ENCODE data around the gene HMGN1. TPM values are rescaled to one million over a fixed set of nuclear protein-coding genes. Genes with fewer than 3 reads are reported as not detected.

HMGN1 gene
- total RNA-seq, 1 experiment from 2014 or later: 469 TPM

DNA sequence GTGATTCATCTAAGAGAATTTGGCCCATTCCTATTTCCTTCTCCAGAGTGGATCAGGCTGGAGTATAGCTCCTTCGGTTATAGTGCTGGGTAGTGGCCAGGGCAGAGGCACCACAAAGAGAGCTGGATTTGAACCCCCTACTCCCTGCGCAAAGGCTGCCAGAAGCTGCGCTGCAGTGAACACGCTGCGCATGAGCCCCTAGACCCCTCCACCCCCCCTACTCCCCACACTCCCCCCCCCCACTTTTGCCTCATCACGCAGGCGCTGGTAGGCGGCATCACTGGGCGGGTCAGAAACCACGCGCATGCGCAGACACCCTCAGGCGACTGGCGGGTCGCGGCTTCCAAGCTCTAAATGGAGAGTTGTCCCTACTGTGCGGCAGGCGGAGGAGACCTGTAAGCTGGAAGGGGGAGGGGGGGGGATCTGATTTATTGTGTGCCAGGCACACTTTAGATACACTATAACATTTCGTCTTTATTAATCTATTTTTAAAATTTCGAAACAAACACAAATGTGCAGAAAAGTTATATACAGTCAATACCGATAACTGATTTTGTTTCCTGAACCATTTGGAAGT lies 38.7 kb upstream of the HMGN1 start (continued):
- TF ChIP-seq, protein P1, sequence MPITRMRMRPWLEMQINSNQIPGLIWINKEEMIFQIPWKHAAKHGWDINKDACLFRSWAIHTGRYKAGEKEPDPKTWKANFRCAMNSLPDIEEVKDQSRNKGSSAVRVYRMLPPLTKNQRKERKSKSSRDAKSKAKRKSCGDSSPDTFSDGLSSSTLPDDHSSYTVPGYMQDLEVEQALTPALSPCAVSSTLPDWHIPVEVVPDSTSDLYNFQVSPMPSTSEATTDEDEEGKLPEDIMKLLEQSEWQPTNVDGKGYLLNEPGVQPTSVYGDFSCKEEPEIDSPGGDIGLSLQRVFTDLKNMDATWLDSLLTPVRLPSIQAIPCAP (CRISPR knock-in tag; IDR thresholded peaks at IDR 0.05): no peak
- TF ChIP-seq ZNF317 (CRISPR knock-in tag; IDR thresholded peaks at IDR 0.05; ENCODE audit: borderline replicate concordance, low read depth) (no peak), SOX15 (CRISPR knock-in tag; IDR thresholded peaks at IDR 0.05) (no peak), ZNF138 (CRISPR knock-in tag; conservative IDR thresholded peaks at IDR 0.05) (no peak), NR1H2 (CRISPR knock-in tag; IDR thresholded peaks at IDR 0.05) (no peak), NR3C1 (CRISPR knock-in tag; conservative IDR thresholded peaks at IDR 0.05; ENCODE audit: low read depth) (no peak)
- TF ChIP-seq, protein P2, sequence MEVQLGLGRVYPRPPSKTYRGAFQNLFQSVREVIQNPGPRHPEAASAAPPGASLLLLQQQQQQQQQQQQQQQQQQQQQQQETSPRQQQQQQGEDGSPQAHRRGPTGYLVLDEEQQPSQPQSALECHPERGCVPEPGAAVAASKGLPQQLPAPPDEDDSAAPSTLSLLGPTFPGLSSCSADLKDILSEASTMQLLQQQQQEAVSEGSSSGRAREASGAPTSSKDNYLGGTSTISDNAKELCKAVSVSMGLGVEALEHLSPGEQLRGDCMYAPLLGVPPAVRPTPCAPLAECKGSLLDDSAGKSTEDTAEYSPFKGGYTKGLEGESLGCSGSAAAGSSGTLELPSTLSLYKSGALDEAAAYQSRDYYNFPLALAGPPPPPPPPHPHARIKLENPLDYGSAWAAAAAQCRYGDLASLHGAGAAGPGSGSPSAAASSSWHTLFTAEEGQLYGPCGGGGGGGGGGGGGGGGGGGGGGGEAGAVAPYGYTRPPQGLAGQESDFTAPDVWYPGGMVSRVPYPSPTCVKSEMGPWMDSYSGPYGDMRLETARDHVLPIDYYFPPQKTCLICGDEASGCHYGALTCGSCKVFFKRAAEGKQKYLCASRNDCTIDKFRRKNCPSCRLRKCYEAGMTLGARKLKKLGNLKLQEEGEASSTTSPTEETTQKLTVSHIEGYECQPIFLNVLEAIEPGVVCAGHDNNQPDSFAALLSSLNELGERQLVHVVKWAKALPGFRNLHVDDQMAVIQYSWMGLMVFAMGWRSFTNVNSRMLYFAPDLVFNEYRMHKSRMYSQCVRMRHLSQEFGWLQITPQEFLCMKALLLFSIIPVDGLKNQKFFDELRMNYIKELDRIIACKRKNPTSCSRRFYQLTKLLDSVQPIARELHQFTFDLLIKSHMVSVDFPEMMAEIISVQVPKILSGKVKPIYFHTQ (CRISPR knock-in tag; IDR thresholded peaks at IDR 0.05): no peak

DNA sequence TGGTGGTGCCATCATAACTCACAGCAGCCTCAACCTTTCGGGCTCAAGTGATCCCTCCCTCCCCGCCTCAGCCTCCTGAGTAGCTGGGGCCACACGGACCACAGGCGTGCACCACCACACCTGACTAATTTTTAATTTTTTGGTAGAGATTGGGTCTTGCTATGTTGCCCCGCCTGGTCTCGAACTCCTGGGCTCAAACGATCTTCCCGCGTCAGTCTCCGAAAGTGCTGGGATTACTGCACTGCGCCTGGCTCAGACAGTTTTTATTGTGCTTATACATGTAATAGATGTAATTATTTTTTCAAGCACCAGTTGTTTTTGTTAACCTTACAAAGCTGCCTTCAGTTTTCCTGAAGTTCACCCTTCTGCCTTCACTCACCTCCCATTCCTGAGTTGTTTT lies 38.0 kb upstream of the HMGN1 start:
- no peaks in the 10 kb centered on the region for H3K9me3 Mint-ChIP-seq
- no peak for ATAC-seq

GRCh38 chr21:39386194-39386593 lies 37.3 kb upstream of the HMGN1 start:
- Mint-ChIP-seq H3K4me1 (peaks cover 30% of the 10 kb centered on the region), H3K9me3 (no peaks in the 10 kb centered on the region), H3K4me3 (no peak overlapping the region), H3K27me3 (ENCODE audit: low read depth) (no peaks in the 10 kb centered on the region), H3K36me3 (peaks cover 8% of the 10 kb centered on the region), H3K27ac (no peak overlapping the region)
- CTCF ChIA-PET: interaction anchor here (1.1 to 1.2 kb wide), 2 partner anchors 12 to 38 kb away, joined by 3 read pairs; no protein-coding TSS in a partner anchor
- POLR2A ChIA-PET: no interaction called here
- ATAC-seq (no peak), DNase-seq (ENCODE audit: low spot score) (no peak)
- TF ChIP-seq GABPB1 (CRISPR knock-in tag; IDR thresholded peaks at IDR 0.05) (no peak), CBFB (CRISPR knock-in tag; IDR thresholded peaks at IDR 0.05; ENCODE audit: low read depth) (no peak), ZNF416 (CRISPR knock-in tag; IDR thresholded peaks at IDR 0.05) (no peak), TCF7 (CRISPR knock-in tag; IDR thresholded peaks at IDR 0.05; ENCODE audit: low read depth) (no peak), ZNF219 (CRISPR knock-in tag; IDR thresholded peaks at IDR 0.05; ENCODE audit: borderline replicate concordance) (no peak), NR1H2 (CRISPR knock-in tag; IDR thresholded peaks at IDR 0.05) (no peak), SOX15 (CRISPR knock-in tag; IDR thresholded peaks at IDR 0.05) (no peak)
- TF ChIP-seq, protein P3, sequence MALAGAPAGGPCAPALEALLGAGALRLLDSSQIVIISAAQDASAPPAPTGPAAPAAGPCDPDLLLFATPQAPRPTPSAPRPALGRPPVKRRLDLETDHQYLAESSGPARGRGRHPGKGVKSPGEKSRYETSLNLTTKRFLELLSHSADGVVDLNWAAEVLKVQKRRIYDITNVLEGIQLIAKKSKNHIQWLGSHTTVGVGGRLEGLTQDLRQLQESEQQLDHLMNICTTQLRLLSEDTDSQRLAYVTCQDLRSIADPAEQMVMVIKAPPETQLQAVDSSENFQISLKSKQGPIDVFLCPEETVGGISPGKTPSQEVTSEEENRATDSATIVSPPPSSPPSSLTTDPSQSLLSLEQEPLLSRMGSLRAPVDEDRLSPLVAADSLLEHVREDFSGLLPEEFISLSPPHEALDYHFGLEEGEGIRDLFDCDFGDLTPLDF (CRISPR knock-in tag; IDR thresholded peaks at IDR 0.05): no peak

More for the DNA sequence above, 38.0 kb upstream of the HMGN1 start:
- POLR2A ChIA-PET: interaction anchor here (0.8 to 1.6 kb wide), 4 partner anchors 13 to 74 kb away, joined by 4 to 17 read pairs (median 6); partner anchors contain the start of genes BRWD1 and HMGN1
- peaks cover 14% of the 10 kb centered on the region for H3K36me3 Mint-ChIP-seq
- no peak for DNase-seq (ENCODE audit: low spot score)
- CTCF ChIA-PET: interaction anchor here (0.7 to 1.6 kb wide), 7 partner anchors 11 to 203 kb away, joined by 3 to 13 read pairs (median 7); partner anchors contain the start of genes HMGN1 and PSMG1
- peak overlapping the region; percentile 70 for H3K4me3 Mint-ChIP-seq
- peaks cover 27% of the 10 kb centered on the region for H3K4me1 Mint-ChIP-seq
- no peaks in the 10 kb centered on the region for H3K27me3 Mint-ChIP-seq (ENCODE audit: low read depth)
- TF ChIP-seq ZNF121 (CRISPR knock-in tag; IDR thresholded peaks at IDR 0.05) (peak; percentile 99), NFE2L1 (CRISPR knock-in tag; IDR thresholded peaks at IDR 0.05) (no peak), GTF2I (CRISPR knock-in tag; conservative IDR thresholded peaks at IDR 0.05) (peak; percentile 32; the same call in 1 of the 2 replicates)
- peak overlapping the region; percentile 60; the same call in 1 of the 2 replicates for H3K27ac Mint-ChIP-seq
